ENCODE measurements around the gene METTL21A. TPM values are rescaled to one million over a fixed set of nuclear protein-coding genes. Genes with fewer than 3 reads are reported as not detected.
"Not testable (repeated sequence)": the region's sequence is repeated elsewhere in the genome, so short reads cannot be mapped to it uniquely, and the experiment has no call there.

METTL21A gene
- total and polyA plus RNA-seq, 4 donors = 10.3 to 19.8 (median 14.5) TPM

- TF ChIP-seq, protein P1, sequence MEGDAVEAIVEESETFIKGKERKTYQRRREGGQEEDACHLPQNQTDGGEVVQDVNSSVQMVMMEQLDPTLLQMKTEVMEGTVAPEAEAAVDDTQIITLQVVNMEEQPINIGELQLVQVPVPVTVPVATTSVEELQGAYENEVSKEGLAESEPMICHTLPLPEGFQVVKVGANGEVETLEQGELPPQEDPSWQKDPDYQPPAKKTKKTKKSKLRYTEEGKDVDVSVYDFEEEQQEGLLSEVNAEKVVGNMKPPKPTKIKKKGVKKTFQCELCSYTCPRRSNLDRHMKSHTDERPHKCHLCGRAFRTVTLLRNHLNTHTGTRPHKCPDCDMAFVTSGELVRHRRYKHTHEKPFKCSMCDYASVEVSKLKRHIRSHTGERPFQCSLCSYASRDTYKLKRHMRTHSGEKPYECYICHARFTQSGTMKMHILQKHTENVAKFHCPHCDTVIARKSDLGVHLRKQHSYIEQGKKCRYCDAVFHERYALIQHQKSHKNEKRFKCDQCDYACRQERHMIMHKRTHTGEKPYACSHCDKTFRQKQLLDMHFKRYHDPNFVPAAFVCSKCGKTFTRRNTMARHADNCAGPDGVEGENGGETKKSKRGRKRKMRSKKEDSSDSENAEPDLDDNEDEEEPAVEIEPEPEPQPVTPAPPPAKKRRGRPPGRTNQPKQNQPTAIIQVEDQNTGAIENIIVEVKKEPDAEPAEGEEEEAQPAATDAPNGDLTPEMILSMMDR (IDR thresholded peaks at IDR 0.05; ENCODE audit: control extremely low read depth, extremely low read depth) = no peak
- Histone ChIP-seq H3K9me3 (ENCODE audit: control insufficient read depth in 4 of 4, insufficient read depth in 3 of 4, low read length in 3 of 4) (no peaks in the 10 kb centered on the region), H3K27ac (ENCODE audit: low read depth in 1 of 2, low read length in 1 of 2) (no peak overlapping the region), H3K4me3 (no peak overlapping the region), H3K27me3 (ENCODE audit: control insufficient read depth in 3 of 3, insufficient read depth in 3 of 3, low read length in 2 of 3) (no peaks in the 10 kb centered on the region), H3K4me1 (ENCODE audit: control insufficient read depth in 5 of 5, insufficient read depth in 5 of 5, low read length in 5 of 5) (no peaks in the 10 kb centered on the region), H3K9ac (ENCODE audit: insufficient read depth in 1 of 2, low read length in 2 of 2) (no peak overlapping the region), H3K36me3 (ENCODE audit: control insufficient read depth in 4 of 4, insufficient read depth in 4 of 4, low read length in 4 of 4) (no peaks in the 10 kb centered on the region)
- WGBS, 2 donors = 80 to 92% methylated on average over 7 of the region's 7 CpGs
- ATAC-seq (ENCODE audit: insufficient read depth, low FRiP score) (no peak), DNase-seq (no peak)
Measured at GRCh38 chr2:207660994-207661393, 35.8 kb upstream of the METTL21A start.

DNA sequence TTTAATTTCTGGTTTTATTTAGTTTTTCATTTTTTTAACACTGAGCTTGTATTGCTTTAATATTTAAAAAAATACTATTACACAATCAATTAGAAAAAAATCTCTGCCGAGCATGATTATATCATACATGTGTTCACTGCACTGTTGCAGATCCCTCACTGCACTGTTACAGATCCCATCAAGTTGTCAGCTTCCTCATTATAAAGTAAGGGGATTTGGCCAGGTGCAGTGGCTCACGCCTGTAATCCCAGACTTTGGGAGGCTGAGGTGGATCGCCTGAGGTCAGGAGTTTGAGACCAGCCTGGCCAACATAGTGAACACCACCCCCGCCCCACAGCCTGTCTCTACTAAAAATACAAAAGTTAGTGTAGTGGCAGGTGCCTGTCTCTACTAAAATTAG is 33.0 kb upstream of the METTL21A start:
- no peak for ATAC-seq (ENCODE audit: insufficient read depth, low FRiP score)
- Histone ChIP-seq H3K36me3 (ENCODE audit: control insufficient read depth in 4 of 4, insufficient read depth in 4 of 4, low read length in 4 of 4) (no peaks in the 10 kb centered on the region), H3K9ac (ENCODE audit: insufficient read depth in 1 of 2, low read length in 2 of 2) (no peak overlapping the region), H3K4me3 (no peak overlapping the region), H3K27me3 (ENCODE audit: control insufficient read depth in 3 of 3, insufficient read depth in 3 of 3, low read length in 2 of 3) (no peaks in the 10 kb centered on the region), H3K27ac (ENCODE audit: low read depth in 1 of 2, low read length in 1 of 2) (no peak overlapping the region), H3K4me1 (ENCODE audit: control insufficient read depth in 5 of 5, insufficient read depth in 5 of 5, low read length in 5 of 5) (no peaks in the 10 kb centered on the region), H3K9me3 (ENCODE audit: control insufficient read depth in 4 of 4, insufficient read depth in 3 of 4, low read length in 3 of 4) (no peaks in the 10 kb centered on the region)
- WGBS, 2 donors = 80 to 84% methylated on average over 4 of the region's 4 CpGs
- DNase-seq = no peak
- TF ChIP-seq, protein P1 (IDR thresholded peaks at IDR 0.05; ENCODE audit: control extremely low read depth, extremely low read depth) = no peak

DNA sequence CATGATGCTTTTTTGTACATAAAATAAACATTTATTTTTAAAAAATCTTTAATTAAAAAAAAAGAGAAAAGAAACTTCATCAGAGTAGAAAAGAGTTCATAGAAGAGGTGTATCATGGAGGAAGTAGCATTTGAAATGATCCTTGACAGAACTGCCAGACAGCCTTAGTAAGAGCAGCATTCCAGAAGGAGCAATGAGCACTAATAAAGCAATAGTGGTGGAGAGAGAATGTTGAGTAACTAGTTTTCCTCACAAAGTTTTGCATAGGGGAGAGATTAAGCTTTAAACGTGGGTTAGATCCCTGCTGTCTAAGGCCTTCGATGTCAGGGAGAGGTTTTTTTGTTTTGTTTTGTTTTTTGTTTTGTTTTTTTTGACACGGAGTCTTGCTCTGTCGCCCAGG is 29.8 kb upstream of the METTL21A start:
- Histone ChIP-seq H3K4me1 (ENCODE audit: control insufficient read depth in 5 of 5, insufficient read depth in 5 of 5, low read length in 5 of 5) (no peaks in the 10 kb centered on the region), H3K9me3 (ENCODE audit: control insufficient read depth in 4 of 4, insufficient read depth in 3 of 4, low read length in 3 of 4) (no peaks in the 10 kb centered on the region), H3K27me3 (ENCODE audit: control insufficient read depth in 3 of 3, insufficient read depth in 3 of 3, low read length in 2 of 3) (no peaks in the 10 kb centered on the region), H3K27ac (ENCODE audit: low read depth in 1 of 2, low read length in 1 of 2) (no peak overlapping the region), H3K36me3 (ENCODE audit: control insufficient read depth in 4 of 4, insufficient read depth in 4 of 4, low read length in 4 of 4) (no peaks in the 10 kb centered on the region), H3K9ac (ENCODE audit: insufficient read depth in 1 of 2, low read length in 2 of 2) (no peak overlapping the region), H3K4me3 (no peak overlapping the region)
- 58 to 78% methylated on average over 4 of the region's 4 CpGs for WGBS, 2 donors
- DNase-seq (peak in 1 of 3 donors; percentile 29), ATAC-seq (ENCODE audit: insufficient read depth, low FRiP score) (no peak)
- TF ChIP-seq, protein P1 (IDR thresholded peaks at IDR 0.05; ENCODE audit: control extremely low read depth, extremely low read depth) = no peak

- not testable (repeated sequence) for H3K4me3 ChIP-seq; H3K27me3 ChIP-seq (ENCODE audit: control insufficient read depth in 3 of 3, insufficient read depth in 3 of 3, low read length in 2 of 3); H3K9me3 ChIP-seq (ENCODE audit: control insufficient read depth in 4 of 4, insufficient read depth in 3 of 4, low read length in 3 of 4); H3K4me1 ChIP-seq (ENCODE audit: control insufficient read depth in 5 of 5, insufficient read depth in 5 of 5, low read length in 5 of 5); H3K36me3 ChIP-seq (ENCODE audit: control insufficient read depth in 4 of 4, insufficient read depth in 4 of 4, low read length in 4 of 4); ATAC-seq (ENCODE audit: insufficient read depth, low FRiP score); H3K9ac ChIP-seq (ENCODE audit: insufficient read depth in 1 of 2, low read length in 2 of 2); DNase-seq; H3K27ac ChIP-seq (ENCODE audit: low read depth in 1 of 2, low read length in 1 of 2)
- 92 to 94% methylated on average over 7 of the region's 7 CpGs for WGBS, 2 donors
Measured at GRCh38 chr2:207646582-207646981, 21.4 kb upstream of the METTL21A start.
